Endothelial cell (in vitro differentiated cells): ENCODE results near the gene PHLDA1. TPM values are rescaled to one million over a fixed set of nuclear protein-coding genes. Genes with fewer than 3 reads are reported as not detected.

Experiments used
- DNase-seq: peaks from one replicate; pipeline ENCODE4 v3.0.0; 2021; ENCODE audit warnings: low spot score
- H3K27ac Mint-ChIP-seq: one replicate; pipeline ENCODE4 v1.8.0; 2021; ENCODE audit warnings: mixed read lengths, inconsistent platforms; ENCODE audit not compliant: unreplicated experiment
- H3K27me3 Mint-ChIP-seq: one replicate; pipeline ENCODE4 v1.8.0; 2021; ENCODE audit warnings: mild to moderate bottlenecking, moderate library complexity, mixed read lengths, inconsistent platforms; ENCODE audit not compliant: unreplicated experiment
- H3K36me3 Mint-ChIP-seq: one replicate; pipeline ENCODE4 v1.8.0; 2021; ENCODE audit warnings: mild to moderate bottlenecking, low read depth, mixed read lengths, inconsistent platforms; ENCODE audit not compliant: unreplicated experiment
- H3K4me1 Mint-ChIP-seq: one replicate; pipeline ENCODE4 v1.8.0; 2021; ENCODE audit warnings: mild to moderate bottlenecking, mixed read lengths, inconsistent platforms; ENCODE audit not compliant: unreplicated experiment
- H3K4me3 Mint-ChIP-seq: one replicate; pipeline ENCODE4 v1.8.0; 2021; ENCODE audit warnings: mild to moderate bottlenecking, mixed read lengths, inconsistent platforms; ENCODE audit not compliant: unreplicated experiment
- H3K9me3 Mint-ChIP-seq: one replicate; pipeline ENCODE4 v1.8.0; 2021; ENCODE audit warnings: mixed read lengths, inconsistent platforms; ENCODE audit not compliant: unreplicated experiment
- CTCF ChIP-seq: fragments of 200-600 bp; sonication (generic); IDR thresholded peaks from one replicate; pipeline ENCODE4 v1.5.0; 2021; ENCODE audit warnings: antibody characterized with exemption; ENCODE audit not compliant: unreplicated experiment
- total RNA-seq: library from RNA; stranded (reverse); fragmentation: NEBNext Ultra II Directional; extraction: Animal tissue kit (Norgen Biotek cat#: 25700); gene quantifications from one replicate; pipeline ENCODE4 v1.2.1, GENCODE V29; 2021; ENCODE audit not compliant: unreplicated experiment

The PHLDA1 gene
- total RNA-seq, 1 donor from 2014 or later, result 50.3 TPM

- Mint-ChIP-seq H3K4me3 (no peak overlapping the region), H3K4me1 (no peaks in the 10 kb centered on the region), H3K9me3 (no peaks in the 10 kb centered on the region), H3K27me3 (peaks cover 3% of the 10 kb centered on the region), H3K27ac (no peak overlapping the region), H3K36me3 (no peaks in the 10 kb centered on the region)
- TF ChIP-seq CTCF, result no peak
- DNase-seq, result no peak
Observed at GRCh38 chr12:76047742-76048141, 16.2 kb upstream of the PHLDA1 start.

- no peak overlapping the region for H3K27ac Mint-ChIP-seq
- H3K36me3 Mint-ChIP-seq, result no peaks in the 10 kb centered on the region
- H3K4me3 Mint-ChIP-seq, result no peak overlapping the region
- H3K27me3 Mint-ChIP-seq, result peaks cover 3% of the 10 kb centered on the region
- no peaks in the 10 kb centered on the region for H3K4me1 Mint-ChIP-seq
- DNase-seq, result no peak
- no peaks in the 10 kb centered on the region for H3K9me3 Mint-ChIP-seq
- TF ChIP-seq CTCF, result no peak
Observed at GRCh38 chr12:76047060-76047459, 15.5 kb upstream of the PHLDA1 start.

GRCh38 chr12:76043377-76043776 lies 11.8 kb upstream of the PHLDA1 start:
- no peaks in the 10 kb centered on the region for H3K9me3 Mint-ChIP-seq
- no peaks in the 10 kb centered on the region for H3K4me1 Mint-ChIP-seq
- no peak overlapping the region for H3K27ac Mint-ChIP-seq
- H3K27me3 Mint-ChIP-seq, result peaks cover 3% of the 10 kb centered on the region
- no peak for DNase-seq
- H3K36me3 Mint-ChIP-seq, result no peaks in the 10 kb centered on the region
- no peak overlapping the region for H3K4me3 Mint-ChIP-seq
- no peak for TF ChIP-seq CTCF

GRCh38 chr12:76042147-76042546 lies 10.6 kb upstream of the PHLDA1 start:
- Mint-ChIP-seq H3K4me3 (no peak overlapping the region), H3K36me3 (no peaks in the 10 kb centered on the region), H3K27ac (no peak overlapping the region), H3K4me1 (peaks cover 8% of the 10 kb centered on the region), H3K9me3 (no peaks in the 10 kb centered on the region), H3K27me3 (peaks cover 3% of the 10 kb centered on the region)
- TF ChIP-seq CTCF, result no peak
- no peak for DNase-seq

GRCh38 chr12:76041406-76041805 lies 9.8 kb upstream of the PHLDA1 start:
- no peak for TF ChIP-seq CTCF
- peaks cover 8% of the 10 kb centered on the region for H3K4me1 Mint-ChIP-seq
- H3K36me3 Mint-ChIP-seq, result no peaks in the 10 kb centered on the region
- DNase-seq, result no peak
- H3K9me3 Mint-ChIP-seq, result no peaks in the 10 kb centered on the region
- no peak overlapping the region for H3K27ac Mint-ChIP-seq
- peaks cover 3% of the 10 kb centered on the region for H3K27me3 Mint-ChIP-seq
- H3K4me3 Mint-ChIP-seq, result no peak overlapping the region
